ENCODE data around the gene CXXC4.

CXXC4 gene

GRCh38 chr4:104486716-104487504, 7.8 kb downstream of the CXXC4 start:
- no peaks in the 10 kb centered on the region for H3K4me1 ChIP-seq
- no peak overlapping the region for H3K27ac ChIP-seq
- no peaks in the 10 kb centered on the region for H3K27me3 ChIP-seq (ENCODE audit: control insufficient read depth, insufficient read depth, low read length)
- H3K9ac ChIP-seq = no peak overlapping the region
- H3K4me2 ChIP-seq (ENCODE audit: low read length) = no peak overlapping the region
- no peak overlapping the region for H3K4me3 ChIP-seq (ENCODE audit: low read depth, low read length)
- H3K36me3 ChIP-seq (ENCODE audit: control insufficient read depth, insufficient read depth, low read length) = no peaks in the 10 kb centered on the region
- no peaks in the 10 kb centered on the region for H3K9me3 ChIP-seq (ENCODE audit: control insufficient read depth, low read length)
- TF ChIP-seq CTCF (IDR thresholded peaks at IDR 0.05) = no peak
- H3K79me2 ChIP-seq = no peaks in the 10 kb centered on the region
- H2AFZ ChIP-seq = no peak overlapping the region

- no peak overlapping the region for H3K27ac ChIP-seq
- H3K36me3 ChIP-seq (ENCODE audit: control insufficient read depth, insufficient read depth, low read length) = no peaks in the 10 kb centered on the region
- H2AFZ ChIP-seq = no peak overlapping the region
- H3K9ac ChIP-seq = no peak overlapping the region
- H3K27me3 ChIP-seq (ENCODE audit: control insufficient read depth, insufficient read depth, low read length) = no peaks in the 10 kb centered on the region
- no peak overlapping the region for H3K4me3 ChIP-seq (ENCODE audit: low read depth, low read length)
- no peak overlapping the region for H3K4me2 ChIP-seq (ENCODE audit: low read length)
- H3K4me1 ChIP-seq = no peaks in the 10 kb centered on the region
- no peak for TF ChIP-seq CTCF (IDR thresholded peaks at IDR 0.05)
- H3K9me3 ChIP-seq (ENCODE audit: control insufficient read depth, low read length) = no peaks in the 10 kb centered on the region
- no peaks in the 10 kb centered on the region for H3K79me2 ChIP-seq
These were observed 19.0 kb downstream of the CXXC4 start for GRCh38 chr4:104475652-104476051.

GRCh38 chr4:104472766-104473165, 21.9 kb downstream of the CXXC4 start:
- no peaks in the 10 kb centered on the region for H3K9me3 ChIP-seq (ENCODE audit: control insufficient read depth, low read length)
- H3K9ac ChIP-seq = no peak overlapping the region
- TF ChIP-seq CTCF (IDR thresholded peaks at IDR 0.05) = no peak
- no peak overlapping the region for H3K4me3 ChIP-seq (ENCODE audit: low read depth, low read length)
- no peaks in the 10 kb centered on the region for H3K4me1 ChIP-seq
- H3K27me3 ChIP-seq (ENCODE audit: control insufficient read depth, insufficient read depth, low read length) = no peaks in the 10 kb centered on the region
- H3K36me3 ChIP-seq (ENCODE audit: control insufficient read depth, insufficient read depth, low read length) = no peaks in the 10 kb centered on the region
- no peak overlapping the region for H3K27ac ChIP-seq
- H3K79me2 ChIP-seq = no peaks in the 10 kb centered on the region
- H3K4me2 ChIP-seq (ENCODE audit: low read length) = no peak overlapping the region
- H2AFZ ChIP-seq = no peak overlapping the region

GRCh38 chr4:104470770-104471169, 23.9 kb downstream of the CXXC4 start:
- Histone ChIP-seq H3K4me2 (ENCODE audit: low read length) (no peak overlapping the region), H3K27ac (no peak overlapping the region), H3K9me3 (ENCODE audit: control insufficient read depth, low read length) (no peaks in the 10 kb centered on the region), H3K4me1 (no peaks in the 10 kb centered on the region), H3K36me3 (ENCODE audit: control insufficient read depth, insufficient read depth, low read length) (no peaks in the 10 kb centered on the region), H3K4me3 (ENCODE audit: low read depth, low read length) (no peak overlapping the region), H3K9ac (no peak overlapping the region), H2AFZ (no peak overlapping the region), H3K27me3 (ENCODE audit: control insufficient read depth, insufficient read depth, low read length) (no peaks in the 10 kb centered on the region), H3K79me2 (no peaks in the 10 kb centered on the region)
- no peak for TF ChIP-seq CTCF (IDR thresholded peaks at IDR 0.05)

GRCh38 chr4:104469794-104470193, 24.9 kb downstream of the CXXC4 start:
- TF ChIP-seq CTCF (IDR thresholded peaks at IDR 0.05) = no peak
- Histone ChIP-seq H3K4me2 (ENCODE audit: low read length) (no peak overlapping the region), H3K9ac (no peak overlapping the region), H3K36me3 (ENCODE audit: control insufficient read depth, insufficient read depth, low read length) (no peaks in the 10 kb centered on the region), H3K79me2 (no peaks in the 10 kb centered on the region), H3K4me1 (no peaks in the 10 kb centered on the region), H2AFZ (no peak overlapping the region), H3K27ac (no peak overlapping the region), H3K4me3 (ENCODE audit: low read depth, low read length) (no peak overlapping the region), H3K9me3 (ENCODE audit: control insufficient read depth, low read length) (no peaks in the 10 kb centered on the region), H3K27me3 (ENCODE audit: control insufficient read depth, insufficient read depth, low read length) (no peaks in the 10 kb centered on the region)

All from parathyroid adenoma (tissue), 2 donors.